Left lobe of liver (tissue), 2 donors: ENCODE measurements around the gene PTPRCAP. TPM values are rescaled to one million over a fixed set of nuclear protein-coding genes. Genes with fewer than 3 reads are reported as not detected.
"Not testable (repeated sequence)": the region's sequence is repeated elsewhere in the genome, so short reads cannot be mapped to it uniquely, and the experiment has no call there.

Experiments used
- ATAC-seq: fragments of 200-7000 bp; cut with Tn5 transposase; one replicate; pipeline ENCODE4 v1.9.1; 2020; ENCODE audit warnings: mild to moderate bottlenecking, moderate library complexity
- DNase-seq: peaks from one replicate; pipeline ENCODE4 v3.0.0-alpha.2; 2020; ENCODE audit warnings: low spot score
- total RNA-seq: library from RNA; stranded (reverse); gene quantifications from one replicate; pipeline ENCODE4 v1.2.1, GENCODE V29; 2021
- donor health status: DM: no; HTN: no; CAD: no; lungs with moderate emphysema.
- donor health status: DM: no; HTN: yes; CAD: no.

PTPRCAP gene
- total RNA-seq, 1 donor from 2014 or later = 2.2 TPM

DNA sequence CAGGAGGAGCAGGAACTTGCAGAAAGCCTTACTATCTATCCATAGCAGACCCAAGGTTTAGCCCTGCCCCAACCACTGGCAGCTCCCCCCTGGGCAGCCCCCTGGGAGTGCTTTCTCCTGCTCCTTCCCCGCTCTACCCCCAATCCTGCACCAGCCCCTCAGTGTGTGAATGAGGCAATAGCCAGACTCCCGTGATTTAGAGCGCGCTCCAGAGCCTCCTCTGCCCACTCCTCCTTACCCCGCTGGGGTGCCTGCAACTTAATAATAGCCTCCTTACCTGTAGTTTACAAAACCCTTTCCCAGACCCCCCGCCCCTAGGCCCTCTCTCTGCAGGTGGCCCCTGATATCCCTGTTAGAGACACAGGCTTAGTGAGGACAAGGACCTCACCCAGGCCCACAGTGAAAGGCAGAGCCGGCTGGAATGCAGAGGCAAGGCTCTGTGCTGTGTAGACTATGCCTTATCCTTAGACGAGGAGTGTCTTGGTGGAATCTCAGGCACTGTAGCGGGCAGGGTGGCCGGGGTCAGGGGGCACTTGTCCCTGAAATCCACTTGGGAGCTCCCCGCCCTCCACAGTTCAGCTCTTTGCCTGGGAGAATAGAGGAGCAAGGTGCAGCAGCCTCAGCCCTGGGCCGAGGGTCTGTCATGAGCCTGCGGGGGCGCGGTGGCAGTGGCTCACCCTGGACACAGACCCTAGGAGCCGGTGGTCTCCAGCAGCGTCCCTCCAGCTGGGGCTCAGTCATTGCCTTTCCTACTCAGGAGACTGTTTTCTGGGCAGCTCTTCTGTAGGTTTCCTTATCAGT lies 26.3 kb downstream of the PTPRCAP start:
- ATAC-seq = no peak
- no peak for DNase-seq

DNA sequence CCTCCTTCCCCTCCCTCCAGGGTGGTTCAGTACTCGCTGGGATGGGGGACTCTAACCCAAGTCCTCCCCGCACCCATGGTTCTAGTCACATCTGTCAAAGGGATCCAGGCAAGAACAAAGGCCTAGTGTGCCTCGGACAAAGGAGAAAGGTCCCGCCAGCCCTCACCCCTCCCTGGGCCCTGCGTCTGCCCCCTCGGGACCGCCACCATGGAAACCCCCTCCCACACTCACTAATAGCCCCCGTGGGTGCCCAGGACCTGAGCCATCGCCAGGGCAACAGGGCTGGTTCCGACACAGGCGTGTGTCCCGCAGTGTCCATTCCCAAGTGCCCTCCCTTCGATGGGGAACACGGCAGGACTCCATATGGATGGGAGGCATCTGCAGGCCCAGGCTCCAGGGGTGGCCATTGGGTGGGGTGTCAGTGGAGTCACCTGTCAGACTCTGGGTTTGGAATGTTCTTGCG lies 27.1 kb downstream of the PTPRCAP start:
- DNase-seq (no peak), ATAC-seq (no peak)

DNA sequence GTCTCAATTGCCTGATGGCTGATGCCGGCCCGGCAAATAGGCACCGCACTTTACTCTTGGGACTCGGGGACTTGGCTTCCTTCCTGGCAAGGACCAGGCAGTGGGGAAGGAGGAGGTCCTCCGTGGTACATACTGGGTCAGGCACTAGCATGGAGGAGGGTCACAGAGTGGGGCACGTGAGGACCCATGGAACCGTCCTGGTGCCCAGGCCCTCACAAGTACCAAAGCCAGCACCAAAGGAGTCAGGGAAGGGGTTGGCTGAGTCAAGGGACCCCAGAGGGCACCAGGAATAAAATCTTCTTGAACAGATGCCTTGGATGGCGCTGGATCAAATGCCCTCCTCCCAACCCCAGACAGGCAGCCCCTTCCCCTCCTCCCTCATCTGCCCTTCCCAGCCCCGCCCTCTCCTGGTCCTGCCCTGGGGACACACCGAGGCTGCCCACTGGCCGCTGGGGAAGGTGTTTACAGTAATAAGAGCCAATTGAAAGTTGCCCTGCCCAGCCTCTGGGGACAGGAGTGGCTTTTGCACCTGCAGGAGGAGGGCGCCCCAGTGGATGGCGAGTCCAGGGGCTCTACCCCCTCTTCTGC lies 27.6 kb downstream of the PTPRCAP start:
- ATAC-seq = peak; percentile 38

DNA sequence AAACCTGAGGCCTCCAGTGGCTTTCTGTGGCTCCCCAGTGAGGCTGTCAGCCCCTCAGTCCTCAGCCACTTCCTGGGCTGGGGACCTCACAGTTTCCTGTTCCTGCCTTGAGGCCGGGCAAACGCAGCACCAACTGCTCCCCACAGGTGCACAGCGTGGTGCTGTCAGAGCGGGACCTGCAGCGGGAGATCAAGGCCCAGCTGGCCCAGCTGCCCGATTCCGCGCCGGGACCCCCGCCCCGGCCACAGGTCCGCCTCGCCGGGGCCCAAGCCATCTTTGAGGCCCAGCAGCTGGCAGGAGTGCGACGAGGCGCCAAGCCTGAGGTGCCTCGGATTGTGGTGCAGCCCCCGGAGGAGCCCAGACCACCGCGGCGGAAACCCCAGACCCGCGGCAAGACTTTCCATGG lies 28.2 kb downstream of the PTPRCAP start:
- ATAC-seq (no peak), DNase-seq (no peak)

More for the DNA sequence above, 27.6 kb downstream of the PTPRCAP start:
- DNase-seq = no peak

DNA sequence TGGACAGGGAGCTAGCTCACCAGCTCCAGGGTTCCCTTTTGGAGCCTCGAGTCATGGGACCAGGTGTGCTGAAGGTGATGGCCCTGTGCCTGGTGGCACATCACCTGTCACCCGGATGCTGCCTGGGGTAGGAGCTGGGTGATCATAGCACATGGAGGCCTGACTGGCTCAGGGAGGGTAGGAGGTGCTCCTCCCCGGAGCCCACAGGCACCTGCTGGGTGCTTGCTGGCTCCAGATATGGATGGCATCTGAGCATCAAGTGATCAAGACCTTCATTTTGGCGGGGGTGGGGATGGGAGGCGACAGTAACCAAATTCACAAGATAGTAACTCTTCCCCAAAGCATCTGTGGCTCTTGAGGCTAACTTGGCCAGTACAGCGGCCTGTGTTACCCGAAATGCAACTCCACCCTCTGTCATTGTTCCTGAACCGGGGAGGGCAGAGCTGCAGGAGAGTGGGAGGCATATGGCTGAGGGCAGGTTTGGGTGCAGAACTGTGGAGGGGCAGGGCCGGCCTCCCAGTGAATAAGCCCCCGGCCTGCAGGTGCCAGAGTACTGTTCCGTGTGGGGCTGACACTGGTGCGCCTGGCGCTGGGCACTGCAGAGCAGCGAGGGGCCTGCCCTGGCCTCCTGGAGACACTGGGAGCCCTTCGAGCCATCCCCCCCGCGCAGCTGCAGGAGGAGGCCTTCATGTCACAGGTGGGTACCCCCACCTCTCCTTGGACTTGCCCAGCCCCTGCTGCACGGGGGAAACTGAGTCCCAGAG lies 28.9 kb downstream of the PTPRCAP start:
- no peak for ATAC-seq

DNA sequence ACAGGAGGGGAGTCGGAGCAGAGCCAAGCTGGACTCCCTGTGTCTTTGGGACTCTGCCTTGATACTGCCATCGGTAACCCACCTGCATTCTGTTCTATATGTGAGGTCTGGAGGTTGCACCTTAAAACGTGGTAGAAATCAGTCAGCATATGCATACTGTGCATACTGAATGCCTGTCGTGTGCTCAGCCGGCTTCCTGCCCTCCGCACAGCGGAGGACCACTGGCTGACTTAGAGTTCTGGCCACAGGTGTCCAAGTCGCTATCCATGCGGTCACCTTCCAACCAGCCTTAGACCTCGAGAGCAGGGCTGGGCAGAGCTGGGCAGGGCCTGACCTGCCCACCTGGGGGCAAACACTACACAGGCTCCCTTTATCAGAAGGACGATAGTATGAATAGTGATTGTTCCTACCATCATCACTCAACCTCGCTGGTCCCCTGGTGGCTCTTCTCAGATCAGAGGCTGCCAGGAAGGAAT lies 29.8 kb downstream of the PTPRCAP start:
- DNase-seq = no peak
- no peak for ATAC-seq

More for the DNA sequence above, 28.9 kb downstream of the PTPRCAP start:
- DNase-seq = no peak

DNA sequence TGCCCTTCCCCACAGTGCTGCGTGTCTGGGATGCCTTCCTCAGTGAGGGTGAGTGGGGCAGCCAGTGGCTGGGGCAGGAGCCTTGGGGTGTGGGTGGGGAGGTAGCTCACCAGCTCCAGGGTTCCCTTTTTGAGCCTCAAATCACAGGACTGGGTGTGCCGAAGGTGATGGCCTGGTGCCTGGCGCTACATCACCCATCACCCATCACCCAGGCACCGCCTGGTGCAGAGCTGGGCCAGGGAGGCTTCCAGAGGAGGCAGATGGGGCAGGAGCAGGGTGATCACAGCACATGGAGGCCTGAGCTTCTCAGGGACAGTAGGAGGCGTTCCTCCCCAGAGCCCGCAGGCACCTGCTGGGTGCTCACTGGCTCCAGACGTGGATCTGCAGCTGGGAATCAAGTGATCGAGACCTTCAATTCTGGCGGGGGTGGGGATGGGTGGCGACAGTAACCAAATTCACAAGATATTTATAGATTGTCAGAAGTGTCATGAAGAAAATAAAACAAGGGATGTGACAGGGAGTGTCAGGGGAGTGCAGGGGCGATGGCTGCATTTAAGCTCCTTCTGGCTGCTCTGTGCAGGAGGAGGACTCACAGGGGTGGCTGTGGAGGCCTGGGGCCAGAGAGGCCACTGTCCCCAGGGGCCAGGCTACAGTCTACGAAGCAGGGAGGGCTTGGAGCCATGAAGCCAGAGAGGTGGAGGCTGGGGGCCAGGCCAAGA lies 30.4 kb downstream of the PTPRCAP start:
- peak; percentile 43 for ATAC-seq
- no peak for DNase-seq

DNA sequence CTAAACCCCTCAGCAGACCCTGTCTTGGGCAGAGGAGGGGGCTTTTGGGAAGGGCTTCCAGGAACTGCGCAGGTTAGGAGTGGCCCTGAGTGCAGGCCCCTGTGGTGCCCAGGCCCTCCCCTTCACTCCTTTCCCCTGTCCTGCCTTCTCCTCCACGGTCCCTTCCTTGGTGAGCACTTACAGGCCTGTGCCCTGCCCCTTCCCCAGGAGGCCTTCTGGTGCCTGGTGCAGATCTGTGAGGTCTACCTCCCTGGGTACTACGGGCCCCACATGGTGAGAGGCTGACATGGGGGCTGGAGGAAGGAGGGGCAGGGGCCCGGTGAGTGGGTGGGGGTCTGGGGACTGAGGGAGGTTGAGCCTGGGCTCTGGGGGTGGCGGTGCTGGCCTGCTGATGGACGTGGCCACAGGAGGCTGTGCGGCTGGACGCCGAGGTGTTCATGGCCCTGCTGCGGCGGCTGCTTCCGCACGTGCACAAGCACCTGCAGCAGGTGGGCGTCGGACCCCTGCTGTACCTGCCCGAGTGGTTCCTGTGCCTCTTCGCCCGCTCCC lies 31.0 kb downstream of the PTPRCAP start:
- ATAC-seq (no peak), DNase-seq (no peak)

DNA sequence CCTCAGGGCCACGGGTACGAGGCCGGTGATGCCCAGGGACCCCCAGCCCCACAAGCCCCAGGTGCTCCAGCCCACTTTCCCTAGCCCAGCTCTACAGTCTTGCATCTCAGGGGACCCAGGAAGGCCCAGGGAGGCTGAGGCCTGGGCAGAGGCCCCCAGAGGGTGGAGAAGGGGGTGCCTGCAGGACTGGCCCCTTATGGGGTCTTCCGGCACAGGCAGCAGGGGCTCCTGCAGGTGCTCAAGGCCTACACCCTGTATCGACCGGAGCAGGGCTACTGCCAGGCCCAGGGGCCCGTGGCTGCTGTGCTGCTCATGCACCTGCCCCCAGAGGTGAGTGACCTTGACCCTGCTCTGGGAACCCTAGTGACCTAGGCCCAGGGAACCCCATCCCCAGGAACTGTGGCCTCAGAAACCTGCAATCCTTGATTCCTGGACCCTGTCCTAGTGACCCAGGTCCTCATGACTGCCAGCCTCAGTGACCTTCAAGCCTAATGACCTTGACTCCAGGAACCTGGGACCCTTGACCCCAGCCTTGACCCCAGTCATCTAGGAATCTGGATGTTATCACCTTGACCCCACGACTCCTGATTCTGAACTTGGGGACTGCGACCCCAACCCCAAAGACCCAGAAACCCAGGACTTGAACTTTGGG lies 31.7 kb downstream of the PTPRCAP start:
- no peak for DNase-seq
- ATAC-seq = no peak

DNA sequence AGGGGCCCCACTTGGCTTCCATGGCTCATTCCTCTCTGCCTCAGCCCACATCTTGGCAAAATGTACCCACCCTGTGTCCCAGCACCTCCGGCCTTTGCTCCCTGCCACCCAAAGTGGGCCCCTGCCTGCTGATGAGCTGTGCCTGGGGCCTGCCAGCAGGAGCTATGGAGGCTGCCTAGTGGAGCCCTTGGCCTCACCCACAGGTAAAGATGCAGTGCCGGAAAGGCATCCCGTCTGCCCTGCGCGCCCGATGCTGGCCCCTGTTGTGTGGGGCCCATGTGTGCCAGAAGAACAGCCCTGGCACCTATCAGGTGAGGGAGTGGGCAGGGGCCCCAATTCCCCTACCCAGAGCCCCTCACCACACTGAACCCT lies 32.3 kb downstream of the PTPRCAP start:
- ATAC-seq = no peak
- no peak for DNase-seq

DNA sequence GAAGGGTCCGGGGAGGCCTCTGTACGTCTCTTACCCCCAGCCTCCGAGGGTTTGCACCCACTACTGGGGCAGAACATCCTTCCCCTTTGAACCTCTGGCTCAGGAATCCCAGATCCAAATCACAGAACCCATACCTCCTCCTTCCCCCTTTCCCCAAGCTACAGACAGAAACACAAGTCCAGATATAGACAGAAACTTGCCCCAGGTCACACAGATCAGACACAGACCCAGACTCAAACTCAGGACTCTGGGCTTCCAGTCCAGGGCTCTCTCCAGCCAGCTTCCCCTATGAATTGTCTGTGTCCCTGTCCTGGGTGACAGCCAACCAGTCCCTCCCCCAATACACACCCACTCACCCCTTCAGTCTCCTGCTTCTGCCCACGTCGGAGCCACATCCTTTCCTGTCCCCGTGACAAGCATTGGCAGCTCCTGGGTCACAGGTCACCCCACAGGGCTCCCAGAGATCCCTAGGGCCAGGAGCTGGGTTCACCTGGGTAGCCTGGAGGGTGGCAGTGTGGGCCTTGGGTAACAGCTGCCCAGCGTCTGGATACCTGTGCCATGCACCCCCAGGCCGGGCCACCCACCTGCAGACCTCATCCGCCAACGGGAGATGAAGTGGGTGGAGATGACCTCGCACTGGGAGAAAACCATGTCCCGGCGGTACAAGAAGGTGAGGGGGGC lies 32.8 kb downstream of the PTPRCAP start:
- ATAC-seq = no peak
- no peak for DNase-seq

DNA sequence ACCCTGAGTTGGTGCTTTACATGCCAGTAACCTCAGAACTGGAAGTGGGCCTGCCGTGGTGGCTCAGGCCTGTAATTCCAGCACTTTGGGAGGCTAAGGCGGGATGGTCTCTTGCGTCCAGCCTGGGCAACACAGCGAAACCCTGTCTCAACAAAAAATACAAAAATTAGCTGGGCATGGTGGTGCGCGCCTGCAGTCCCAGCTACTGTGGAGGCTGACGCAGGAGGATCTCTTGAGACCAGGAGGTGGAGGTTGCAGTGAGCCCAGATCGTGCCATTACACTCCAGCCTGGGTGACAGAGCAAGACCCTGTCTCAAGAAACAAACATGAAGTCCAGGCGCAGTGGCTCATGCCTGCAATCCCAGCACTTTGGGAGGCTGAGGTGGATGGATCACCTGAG lies 34.4 kb downstream of the PTPRCAP start:
- not testable (repeated sequence) for DNase-seq, ATAC-seq

DNA sequence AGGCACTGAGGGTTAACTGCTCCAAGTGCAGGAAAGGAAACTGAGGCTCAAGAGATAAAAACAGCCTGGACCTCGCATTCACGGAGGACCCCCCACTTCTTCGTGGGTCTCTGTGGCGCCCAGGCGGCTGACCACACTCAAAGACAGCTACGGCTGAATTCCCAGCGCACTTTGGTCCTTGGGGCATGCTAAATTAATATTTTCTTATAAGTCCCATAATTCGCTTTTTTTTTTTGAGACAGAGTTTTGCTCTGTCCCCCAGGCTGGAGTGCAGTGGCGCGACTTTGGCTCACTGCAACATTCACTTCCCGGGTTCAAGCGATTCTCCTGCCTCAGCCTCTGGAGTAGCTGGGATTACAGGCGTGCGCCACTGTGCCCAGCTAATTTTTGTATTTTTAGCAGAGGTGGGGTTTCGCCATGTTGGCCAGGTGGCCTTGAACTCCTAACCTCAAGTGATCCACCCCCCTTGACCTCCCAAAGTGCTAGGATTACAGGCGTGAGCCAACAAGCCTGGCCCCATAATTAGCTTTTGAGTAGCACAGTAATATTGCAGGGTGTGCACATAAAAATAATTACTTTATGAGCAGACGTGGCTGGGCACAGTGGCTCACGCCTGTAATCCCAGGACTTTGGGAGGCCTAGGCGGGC lies 35.2 kb downstream of the PTPRCAP start:
- not testable (repeated sequence) for DNase-seq, ATAC-seq

DNA sequence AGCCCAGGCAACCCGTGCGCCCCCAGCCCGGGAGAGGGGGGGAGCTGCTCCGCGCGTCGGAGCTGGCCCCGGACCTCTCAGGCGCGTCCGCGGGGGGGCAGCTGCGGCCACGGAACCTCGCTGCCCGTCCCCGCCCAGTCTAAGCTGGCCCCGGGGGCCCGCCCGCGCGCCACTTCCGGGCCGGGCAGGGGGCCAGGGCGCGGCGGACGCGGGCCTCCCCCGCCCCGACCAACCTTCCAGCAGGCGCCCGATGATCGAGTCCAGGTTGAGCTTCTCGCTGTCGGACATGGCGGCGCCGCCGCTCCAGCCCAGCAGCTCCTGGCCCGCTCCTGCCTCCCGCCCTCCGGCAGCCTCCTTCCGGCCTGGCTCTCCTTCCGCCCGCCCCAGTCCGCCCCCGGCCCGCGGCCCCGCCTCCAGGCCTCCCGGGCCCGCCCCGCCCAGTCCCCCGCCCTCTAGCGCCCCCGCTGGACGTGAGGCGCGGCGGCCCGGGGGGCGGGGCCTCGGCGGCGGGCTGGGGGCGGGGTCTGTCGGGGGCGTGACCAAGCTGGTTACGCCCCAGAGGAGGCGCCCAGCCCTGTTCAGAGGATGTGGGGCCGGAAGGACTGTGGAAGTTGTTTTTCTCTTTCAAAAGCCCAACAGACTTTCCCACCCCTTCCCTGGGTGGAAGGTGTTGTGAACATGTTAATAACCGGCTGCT lies 35.8 kb downstream of the PTPRCAP start, which contains the start of gene PPP1CA:
Gene PPP1CA (minus strand): TSS at position 364 of the 697 bp plus-strand sequence. CDS start 76 bp downstream, at position 288.
- DNase-seq (peak; percentile 92), ATAC-seq (peak; percentile 90)

DNA sequence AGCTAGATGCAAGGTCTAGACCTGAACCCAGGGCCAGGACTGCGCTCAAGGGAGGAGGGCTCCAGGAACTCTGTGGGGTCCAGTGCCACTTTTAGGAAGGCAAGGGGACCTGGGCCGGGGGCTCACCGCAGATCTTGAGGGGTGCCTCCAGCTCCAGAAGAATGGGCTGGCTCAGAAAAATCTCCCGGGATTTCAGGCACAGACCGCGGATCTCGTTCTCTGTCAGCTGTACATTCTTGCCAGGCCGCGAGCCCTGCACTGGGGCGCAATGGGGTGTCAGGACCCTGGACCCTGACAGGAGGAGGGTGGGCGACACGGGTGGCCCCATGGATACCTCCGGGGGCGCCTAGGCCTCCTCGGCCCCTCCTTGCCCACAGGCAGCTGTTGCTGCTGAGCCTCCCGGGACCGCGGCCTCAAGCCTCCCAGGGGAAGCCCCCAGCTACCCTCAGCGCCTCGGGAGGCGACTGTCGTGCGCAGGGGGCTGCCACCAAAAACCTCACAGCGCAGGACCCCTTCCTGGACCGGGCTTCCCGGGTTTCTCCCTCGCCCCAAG lies 36.5 kb downstream of the PTPRCAP start:
- ATAC-seq (no peak), DNase-seq (no peak)

DNA sequence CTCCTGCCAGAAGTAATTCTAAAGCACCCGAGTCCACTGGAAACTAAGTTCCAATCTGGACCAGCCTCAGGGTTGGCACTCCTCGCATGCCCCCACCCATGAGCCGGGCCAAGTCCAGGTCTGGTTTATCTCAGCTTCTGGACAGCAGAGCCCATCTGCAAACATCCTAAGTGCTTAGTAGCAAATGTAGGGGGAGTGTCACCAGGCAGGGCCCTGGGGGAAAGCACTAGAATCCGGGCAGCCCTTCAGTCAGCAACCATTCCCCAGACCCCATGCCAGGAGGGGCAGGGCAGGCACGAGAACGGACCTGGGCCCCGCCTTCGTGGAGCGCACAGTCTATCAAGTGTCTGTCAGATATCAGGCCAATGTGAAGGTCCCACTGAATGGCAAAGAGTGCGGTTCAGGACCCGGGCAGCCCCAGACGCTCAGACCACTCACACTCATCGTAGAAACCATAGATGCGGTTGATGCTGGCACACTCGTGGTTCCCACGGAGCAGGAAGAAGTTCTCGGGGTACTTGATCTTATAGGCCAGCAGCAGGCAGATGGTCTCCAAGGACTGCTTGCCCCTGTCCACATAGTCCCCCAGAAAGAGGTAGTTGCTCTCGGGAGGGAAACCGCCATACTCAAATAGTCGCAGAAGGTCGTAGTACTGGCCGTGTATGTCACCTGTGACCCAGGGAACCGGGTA lies 37.1 kb downstream of the PTPRCAP start:
- peak; percentile 1 for ATAC-seq
- no peak for DNase-seq
